Daoy (cell line): Measurements from ENCODE around the gene MUC5AC. TPM values are rescaled to one million over a fixed set of nuclear protein-coding genes. Genes with fewer than 3 reads are reported as not detected.
"Not testable (repeated sequence)": the region's sequence is repeated elsewhere in the genome, so short reads cannot be mapped to it uniquely, and the experiment has no call there.

Experiments used
- DNase-seq: peaks from one replicate; pipeline ENCODE4 v3.0.0-alpha.2; 2015; ENCODE audit warnings: low read depth
- total RNA-seq: library from RNA; depleted of rRNA; stranded (reverse); fragments of >200 nt; shearing (Covaris generic); gene quantifications from 2 replicates; pipeline ENCODE4 v1.2.3, GENCODE V29; 2014

The MUC5AC gene
- total RNA-seq, 1 experiment from 2014 or later: not detected

- no peak for DNase-seq
These were observed 4.9 kb downstream of the MUC5AC start for GRCh38 chr11:1162491-1163311.

DNA sequence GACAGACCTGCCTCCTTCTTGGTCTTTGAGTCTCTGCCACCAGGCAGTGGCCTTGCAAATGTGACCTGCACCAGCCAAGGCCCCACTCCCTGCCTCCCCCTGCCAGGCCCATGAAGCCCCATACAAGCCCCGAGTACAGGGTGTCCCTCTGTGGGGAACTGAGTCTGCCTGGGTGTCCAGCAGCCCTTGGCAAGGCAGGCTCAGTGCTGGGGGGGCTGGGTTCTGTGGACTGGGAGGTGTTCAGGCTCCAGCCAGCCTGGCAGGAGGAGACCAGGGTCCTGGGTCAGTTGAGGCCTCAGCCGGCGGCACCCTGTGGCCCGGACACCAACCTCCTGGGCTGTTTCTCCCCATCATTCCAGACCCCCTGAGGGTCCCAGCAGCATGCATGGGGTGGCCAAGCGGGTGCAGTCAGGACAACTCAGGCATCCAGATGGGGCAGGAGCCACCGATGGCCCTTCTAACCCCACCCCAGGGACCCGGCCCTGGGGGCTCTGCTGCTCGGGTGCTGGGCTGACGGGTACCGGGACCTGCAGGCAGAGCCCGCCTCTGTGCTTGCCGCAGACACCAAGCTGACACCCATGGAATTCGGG, 5.7 kb downstream of the MUC5AC start:
- DNase-seq: no peak

- no peak for DNase-seq
These were observed 6.4 kb downstream of the MUC5AC start for GRCh38 chr11:1163911-1164735.

- not testable (repeated sequence) for DNase-seq
These were observed 7.1 kb downstream of the MUC5AC start for GRCh38 chr11:1164779-1165255.

GRCh38 chr11:1165256-1166041, 7.7 kb downstream of the MUC5AC start:
- DNase-seq: no peak

- DNase-seq: no peak
These were observed 9.5 kb downstream of the MUC5AC start for GRCh38 chr11:1167256-1167655.

DNA sequence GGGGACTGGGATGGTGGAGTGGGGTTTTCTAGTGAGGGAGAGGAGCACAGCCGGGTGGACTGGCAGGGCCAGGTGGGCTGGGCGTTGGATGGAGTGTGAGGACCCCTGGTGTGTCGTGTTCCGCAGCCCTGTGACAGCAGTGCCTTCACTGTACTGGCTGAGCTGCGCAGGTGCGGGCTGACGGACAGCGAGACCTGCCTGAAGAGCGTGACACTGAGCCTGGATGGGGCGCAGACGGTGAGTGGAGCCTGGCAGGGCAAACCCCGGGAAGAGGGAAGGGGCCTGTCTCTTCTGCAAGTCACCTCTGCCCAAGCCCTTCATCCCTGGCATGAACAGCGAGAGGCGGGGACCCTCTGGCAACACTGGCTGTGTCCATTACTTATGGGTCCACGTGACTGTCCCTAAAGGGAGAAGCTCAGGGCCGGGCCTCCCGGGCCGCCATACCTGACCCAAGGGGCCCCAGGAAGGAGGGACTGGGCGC, 10.0 kb downstream of the MUC5AC start:
- no peak for DNase-seq

DNA sequence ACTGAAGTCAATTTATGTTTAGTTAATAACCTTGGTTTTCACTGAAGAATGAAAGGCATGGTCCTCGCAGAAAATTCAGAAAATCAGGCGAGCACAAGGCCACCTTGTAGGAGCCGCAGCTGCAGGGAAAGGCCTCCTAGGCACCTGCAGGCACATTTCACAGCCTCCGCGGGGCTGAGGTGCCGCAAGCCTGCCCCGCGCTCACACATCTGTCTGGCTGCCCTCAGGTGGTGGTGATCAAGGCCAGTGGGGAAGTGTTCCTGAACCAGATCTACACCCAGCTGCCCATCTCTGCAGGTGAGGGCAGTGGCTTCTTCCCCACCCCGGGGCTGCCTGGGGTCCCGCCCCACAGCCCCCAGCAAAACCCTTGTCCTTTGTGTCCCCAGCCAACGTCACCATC, 10.5 kb downstream of the MUC5AC start:
- no peak for DNase-seq

DNA sequence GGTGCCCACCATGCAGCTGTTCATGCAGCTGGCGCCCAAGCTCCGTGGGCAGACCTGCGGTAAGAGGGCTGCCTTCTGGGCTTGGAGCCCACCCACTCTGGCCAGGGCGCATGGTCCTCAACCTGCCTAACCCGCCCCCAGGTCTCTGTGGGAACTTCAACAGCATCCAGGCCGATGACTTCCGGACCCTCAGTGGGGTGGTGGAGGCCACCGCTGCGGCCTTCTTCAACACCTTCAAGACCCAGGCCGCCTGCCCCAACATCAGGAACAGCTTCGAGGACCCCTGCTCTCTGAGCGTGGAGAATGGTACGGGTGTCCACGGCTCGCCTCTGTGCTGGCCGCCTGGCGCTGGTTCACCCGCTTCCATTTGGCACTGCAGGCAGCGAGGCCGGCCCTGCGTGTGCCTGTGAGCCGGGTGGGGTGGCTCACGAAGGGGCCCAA, 11.0 kb downstream of the MUC5AC start:
- DNase-seq: no peak

DNA sequence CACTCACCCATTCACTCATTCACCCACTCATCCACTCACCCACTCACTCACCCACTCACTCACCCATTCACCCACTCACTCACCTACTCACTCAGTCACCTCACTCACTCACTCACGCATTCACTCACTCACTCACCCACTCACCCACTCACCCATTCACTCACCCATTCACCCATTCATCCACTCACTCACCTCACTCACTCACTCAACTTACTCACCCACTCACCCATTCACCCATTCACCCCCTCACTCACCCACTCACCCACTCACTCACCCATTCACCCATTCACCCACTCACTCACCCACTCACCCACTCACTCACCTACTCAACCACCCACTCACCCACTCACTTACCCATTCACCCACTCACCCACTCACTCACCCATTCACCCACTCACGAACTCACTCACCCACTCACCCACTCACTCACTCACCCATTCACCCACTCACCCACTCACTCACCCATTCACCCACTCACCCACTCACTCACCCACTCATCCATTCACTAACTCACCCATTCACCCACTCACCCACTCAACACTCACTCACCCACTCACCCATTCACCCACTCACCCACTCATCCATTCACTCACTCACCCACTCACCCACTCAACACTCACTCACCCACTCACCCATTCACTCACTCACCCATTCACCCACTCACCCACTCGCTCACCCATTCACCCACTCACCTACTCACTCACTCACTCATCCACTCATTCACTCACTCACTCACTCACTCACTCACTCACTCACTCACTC, 13.7 kb downstream of the MUC5AC start:
- no peak for DNase-seq

- no peak for DNase-seq
These were observed 14.4 kb downstream of the MUC5AC start for GRCh38 chr11:1171985-1172728.

GRCh38 chr11:1172729-1173117, 15.0 kb downstream of the MUC5AC start:
- no peak for DNase-seq

GRCh38 chr11:1173396-1173795, 15.6 kb downstream of the MUC5AC start:
- not testable (repeated sequence) for DNase-seq

DNA sequence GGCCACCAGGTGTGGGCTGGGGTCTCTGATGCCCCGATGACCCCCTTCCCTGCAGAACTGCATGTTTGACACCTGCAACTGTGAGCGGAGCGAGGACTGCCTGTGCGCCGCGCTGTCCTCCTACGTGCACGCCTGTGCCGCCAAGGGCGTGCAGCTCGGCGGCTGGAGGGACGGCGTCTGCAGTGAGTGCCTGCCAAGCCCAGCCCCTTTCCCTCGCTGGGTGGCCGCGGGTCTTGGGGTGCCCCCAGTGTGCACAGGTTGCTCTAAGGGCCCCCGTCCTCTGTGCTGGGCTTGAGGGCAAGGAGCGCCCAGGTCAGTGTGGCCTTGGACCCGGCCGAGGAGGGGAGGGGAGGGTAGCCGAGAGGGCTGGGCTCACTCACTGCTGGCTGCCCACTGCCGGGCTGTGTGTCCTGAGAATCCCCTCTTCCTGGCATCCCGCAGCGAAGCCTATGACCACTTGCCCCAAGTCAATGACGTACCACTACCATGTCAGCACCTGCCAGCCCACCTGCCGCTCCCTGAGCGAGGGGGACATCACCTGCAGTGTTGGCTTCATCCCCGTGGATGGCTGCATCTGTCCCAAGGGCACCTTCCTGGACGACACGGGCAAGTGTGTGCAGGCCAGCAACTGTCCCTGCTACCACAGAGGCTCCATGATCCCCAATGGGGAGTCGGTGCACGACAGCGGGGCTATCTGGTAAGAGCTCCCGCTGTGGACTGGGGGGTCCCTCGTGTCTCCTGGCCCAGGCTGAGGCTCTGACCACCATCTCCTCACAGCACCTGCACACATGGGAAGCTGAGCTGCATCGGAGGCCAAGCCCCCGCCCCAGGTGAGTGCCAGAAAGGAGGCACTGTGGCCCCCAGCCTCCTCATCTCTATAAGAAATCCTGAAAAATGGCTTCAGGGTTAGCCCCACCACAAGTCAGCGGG, 17.0 kb downstream of the MUC5AC start:
- DNase-seq: no peak

- no peak for DNase-seq
These were observed 17.9 kb downstream of the MUC5AC start for GRCh38 chr11:1175461-1176223.

- DNase-seq: no peak
These were observed 18.7 kb downstream of the MUC5AC start for GRCh38 chr11:1176224-1177019.
